PC-3 (cell line): Measurements from ENCODE around the gene TOPBP1. TPM values are rescaled to one million over a fixed set of nuclear protein-coding genes. Genes with fewer than 3 reads are reported as not detected.

Experiments
- ATAC-seq: fragments of 200-7000 bp; cut with Tn5 transposase; 2 replicates; pipeline ENCODE4 v1.9.1; 2020; ENCODE audit warnings: mild to moderate bottlenecking, moderate library complexity
- BruUV-seq: library from RNA; stranded (reverse); fragments of 400-500 nt; replicated peaks from 2 replicates; lab custom pipeline; 2021; lab: Mats Ljungman, UMichigan
- CTCF ChIA-PET: fragments of 300-600 bp; sonication (Branson Sonifier 250); formaldehyde crosslinking; loops from one replicate; lab custom pipeline; 2022; ENCODE audit warnings: antibody characterized with exemption; lab: Charles Lee
- POLR2A ChIA-PET: fragments of 300-600 bp; sonication (Branson Sonifier 250); formaldehyde crosslinking; loops from one replicate; lab custom pipeline; 2022; ENCODE audit warnings: antibody characterized with exemption; ENCODE audit not compliant: unreplicated experiment; lab: Charles Lee
- DNase-seq: peaks from one replicate; pipeline ENCODE4 v3.0.0-alpha.2; 2015
- H2AFZ ChIP-seq: fragments of 300-600 bp; sonication (generic); 2 replicates; pipeline ENCODE4 v1.6.0; 2016; ENCODE audit warnings: antibody characterized with exemption, low read length
- H3F3A ChIP-seq: fragments of 300-600 bp; sonication (generic); one replicate; pipeline ENCODE4 v1.6.0; 2017; ENCODE audit warnings: antibody characterized with exemption, low read length, control low read depth, mild to moderate bottlenecking; ENCODE audit not compliant: unreplicated experiment
- H3K27ac ChIP-seq: fragments of 300-600 bp; sonication (generic); 2 replicates; pipeline ENCODE4 v1.5.1; 2016; ENCODE audit warnings: mild to moderate bottlenecking, low read length
- H3K27me3 ChIP-seq: fragments of 300-600 bp; sonication (generic); 2 replicates; pipeline ENCODE4 v1.6.1; 2016; ENCODE audit warnings: low read length, mixed read lengths
- H3K36me3 ChIP-seq: fragments of 300-600 bp; sonication (generic); 2 replicates; pipeline ENCODE4 v1.6.1; 2016; ENCODE audit warnings: low read depth, mixed run types, low read length, mixed read lengths
- H3K4me1 ChIP-seq: fragments of 300-600 bp; sonication (generic); 2 replicates; pipeline ENCODE4 v1.5.1; 2016; ENCODE audit warnings: low read length; ENCODE audit not compliant: insufficient read depth
- H3K4me2 ChIP-seq: fragments of 300-600 bp; sonication (generic); 2 replicates; pipeline ENCODE4 v1.6.0; 2016; ENCODE audit warnings: low read length
- H3K4me3 ChIP-seq: fragments of 300-600 bp; sonication (generic); 2 replicates; pipeline ENCODE4 v1.5.1; 2016; ENCODE audit warnings: mild to moderate bottlenecking, low read length, mixed read lengths
- H3K79me2 ChIP-seq: fragments of 300-600 bp; sonication (generic); 2 replicates; pipeline ENCODE4 v1.6.1; 2017; ENCODE audit warnings: low read length, mixed read lengths
- H3K9ac ChIP-seq: fragments of 300-600 bp; sonication (generic); 2 replicates; pipeline ENCODE4 v1.6.0; 2016; ENCODE audit warnings: mild to moderate bottlenecking, low read length
- H3K9me2 ChIP-seq: fragments of 300-600 bp; sonication (generic); replicated peaks from 2 replicates; pipeline ENCODE4 v1.6.1; 2016; ENCODE audit warnings: mixed run types, low read length, mixed read lengths
- H3K9me3 ChIP-seq: fragments of 300-600 bp; sonication (generic); 2 replicates; pipeline ENCODE4 v1.6.1; 2016; ENCODE audit warnings: low read length, mixed read lengths
- H4K20me1 ChIP-seq: fragments of 300-600 bp; sonication (generic); 2 replicates; pipeline ENCODE4 v1.6.1; 2016; ENCODE audit warnings: low read length, mixed read lengths
- CTCF ChIP-seq: fragments of 300-600 bp; sonication (generic); conservative IDR thresholded peaks from 2 replicates; pipeline ENCODE4 v1.5.1; 2017; ENCODE audit warnings: antibody characterized with exemption, low read depth, mild to moderate bottlenecking, low read length
- EZH2 ChIP-seq: fragments of 300-600 bp; sonication (generic); IDR thresholded peaks from one replicate; pipeline ENCODE4 v1.6.1; 2017; ENCODE audit warnings: antibody characterized with exemption, mild to moderate bottlenecking, low read length; ENCODE audit not compliant: unreplicated experiment
- EZH2phosphoT487 ChIP-seq: fragments of 300-600 bp; sonication (generic); IDR thresholded peaks from 2 replicates; pipeline ENCODE4 v1.6.1; 2018; ENCODE audit warnings: mild to moderate bottlenecking, antibody characterized with exemption, low read length, borderline replicate concordance
- intact Hi-C: fragments of 100-400 bp; cut with micrococcal nuclease; formaldehyde crosslinking; loops from 2 replicates; pipeline ENCODE4 v1.9.0; 2023
- total RNA-seq: library from RNA; depleted of rRNA; stranded (reverse); fragments of >200 nt; gene quantifications from 2 replicates; pipeline ENCODE4 v1.2.3, GENCODE V29; 2014

Gene TOPBP1
- total RNA-seq, 1 experiment from 2014 or later, result 42.4 TPM

DNA sequence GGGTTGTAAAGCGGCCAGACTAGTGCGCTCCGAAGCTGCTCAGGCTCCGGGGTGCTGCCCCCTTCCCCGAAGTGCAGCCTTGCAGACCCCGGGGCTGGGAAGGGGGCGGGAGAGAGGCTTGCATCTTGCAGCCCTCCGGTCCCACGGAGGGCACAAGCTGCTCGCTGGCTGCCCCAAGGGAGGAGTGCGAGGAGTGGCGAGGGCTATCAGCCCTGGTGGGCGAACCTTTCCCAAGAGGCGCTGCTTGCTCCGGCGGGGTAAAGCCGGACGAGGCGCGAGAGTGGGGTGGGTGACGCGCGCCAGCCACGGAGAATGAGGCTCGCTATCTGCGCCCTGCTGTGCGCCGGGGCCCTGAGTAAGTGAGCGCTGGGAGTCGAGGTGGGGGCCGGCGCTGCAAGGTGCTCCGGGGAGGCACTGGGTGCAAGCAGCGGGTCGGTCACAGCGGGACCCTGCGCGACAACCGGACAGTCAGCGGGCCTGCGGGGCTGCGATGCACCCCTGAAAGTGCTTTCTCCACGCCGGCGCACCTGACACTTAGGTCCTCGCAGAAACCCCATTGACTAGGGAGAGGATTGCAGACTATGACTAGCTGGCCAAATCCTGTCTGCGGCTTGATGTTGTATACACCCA, 12.7 kb upstream of the TOPBP1 start:
- no peaks in the 10 kb centered on the region for H3F3A ChIP-seq
- no peaks in the 10 kb centered on the region for H3K36me3 ChIP-seq
- H3K27ac ChIP-seq, result no peak overlapping the region
- ChIA-PET POLR2A (no interaction called here), CTCF (no interaction called here)
- no peak overlapping the region for H3K4me2 ChIP-seq
- H4K20me1 ChIP-seq, result no peaks in the 10 kb centered on the region
- no peak for TF ChIP-seq CTCF
- H3K9ac ChIP-seq, result no peak overlapping the region
- H3K4me1 ChIP-seq, result no peaks in the 10 kb centered on the region
- H3K9me3 ChIP-seq, result no peaks in the 10 kb centered on the region
- no peak for DNase-seq
- ATAC-seq, result no peak
- H2AFZ ChIP-seq, result no peak overlapping the region
- no peaks in the 10 kb centered on the region for H3K27me3 ChIP-seq
- H3K79me2 ChIP-seq, result no peaks in the 10 kb centered on the region
- intact Hi-C loops, result no loop called here
- no TSS peak for BruUV-seq
- no peaks in the 10 kb centered on the region for H3K9me2 ChIP-seq
- no peak overlapping the region for H3K4me3 ChIP-seq

DNA sequence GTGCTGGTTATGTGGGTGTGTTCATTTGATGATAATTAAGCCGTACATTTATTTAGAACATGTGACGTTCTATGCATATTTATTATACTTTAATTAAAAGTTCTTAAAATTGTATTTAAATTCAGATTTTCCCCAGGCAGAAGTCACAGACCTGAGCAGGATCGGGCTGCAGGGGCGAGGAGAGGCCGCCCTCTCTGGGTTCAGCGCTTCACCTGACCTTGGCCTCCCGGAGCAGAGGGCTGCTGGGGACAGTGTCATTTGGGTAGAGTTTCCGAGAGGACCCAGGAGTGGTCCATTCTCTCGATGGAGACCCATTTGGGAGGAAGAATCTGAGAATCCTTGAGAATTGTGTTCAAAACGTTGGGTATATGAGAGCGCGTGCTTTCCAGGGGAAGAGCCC, 12.0 kb upstream of the TOPBP1 start:
- Histone ChIP-seq H3K27ac (no peak overlapping the region), H3F3A (no peaks in the 10 kb centered on the region), H3K27me3 (no peaks in the 10 kb centered on the region), H3K9me2 (no peaks in the 10 kb centered on the region), H3K4me1 (no peaks in the 10 kb centered on the region), H3K9ac (no peak overlapping the region), H4K20me1 (no peaks in the 10 kb centered on the region), H3K4me2 (no peak overlapping the region), H3K9me3 (no peaks in the 10 kb centered on the region), H2AFZ (no peak overlapping the region), H3K36me3 (no peaks in the 10 kb centered on the region), H3K79me2 (no peaks in the 10 kb centered on the region), H3K4me3 (no peak overlapping the region)
- DNase-seq (no peak), ATAC-seq (no peak)
- ChIA-PET CTCF (no interaction called here), POLR2A (no interaction called here)
- no TSS peak for BruUV-seq
- intact Hi-C loops, result no loop called here
- no peak for TF ChIP-seq EZH2
- TF ChIP-seq EZH2phosphoT487, result no peak
- no peak for TF ChIP-seq CTCF

- no peaks in the 10 kb centered on the region for H3K36me3 ChIP-seq
- H2AFZ ChIP-seq, result no peak overlapping the region
- intact Hi-C loops, result no loop called here
- CTCF ChIA-PET, result no interaction called here
- H3K4me1 ChIP-seq, result no peaks in the 10 kb centered on the region
- no peaks in the 10 kb centered on the region for H4K20me1 ChIP-seq
- H3K27ac ChIP-seq, result no peak overlapping the region
- H3K9me2 ChIP-seq, result no peaks in the 10 kb centered on the region
- H3K4me2 ChIP-seq, result no peak overlapping the region
- H3K9me3 ChIP-seq, result no peaks in the 10 kb centered on the region
- no peak overlapping the region for H3K9ac ChIP-seq
- H3K79me2 ChIP-seq, result no peaks in the 10 kb centered on the region
- no TSS peak for BruUV-seq
- TF ChIP-seq EZH2phosphoT487 (no peak), CTCF (no peak), EZH2 (no peak)
- no peaks in the 10 kb centered on the region for H3F3A ChIP-seq
- DNase-seq (no peak), ATAC-seq (no peak)
- no peak overlapping the region for H3K4me3 ChIP-seq
- POLR2A ChIA-PET, result no interaction called here
- H3K27me3 ChIP-seq, result no peaks in the 10 kb centered on the region
Observed at GRCh38 chr3:133672461-133672860, 10.7 kb upstream of the TOPBP1 start.
